GM12872 (cell line): Measurements from ENCODE around the gene PDPR.

Source experiments
- TF ChIP-seq, protein P1 (sequence below): IDR thresholded peaks from 3 replicates; pipeline ENCODE4 v1.5.1; 2011; ENCODE audit warnings: low read depth, mild to moderate bottlenecking, low read length, moderate library complexity; ENCODE audit not compliant: insufficient read depth

PDPR gene

DNA sequence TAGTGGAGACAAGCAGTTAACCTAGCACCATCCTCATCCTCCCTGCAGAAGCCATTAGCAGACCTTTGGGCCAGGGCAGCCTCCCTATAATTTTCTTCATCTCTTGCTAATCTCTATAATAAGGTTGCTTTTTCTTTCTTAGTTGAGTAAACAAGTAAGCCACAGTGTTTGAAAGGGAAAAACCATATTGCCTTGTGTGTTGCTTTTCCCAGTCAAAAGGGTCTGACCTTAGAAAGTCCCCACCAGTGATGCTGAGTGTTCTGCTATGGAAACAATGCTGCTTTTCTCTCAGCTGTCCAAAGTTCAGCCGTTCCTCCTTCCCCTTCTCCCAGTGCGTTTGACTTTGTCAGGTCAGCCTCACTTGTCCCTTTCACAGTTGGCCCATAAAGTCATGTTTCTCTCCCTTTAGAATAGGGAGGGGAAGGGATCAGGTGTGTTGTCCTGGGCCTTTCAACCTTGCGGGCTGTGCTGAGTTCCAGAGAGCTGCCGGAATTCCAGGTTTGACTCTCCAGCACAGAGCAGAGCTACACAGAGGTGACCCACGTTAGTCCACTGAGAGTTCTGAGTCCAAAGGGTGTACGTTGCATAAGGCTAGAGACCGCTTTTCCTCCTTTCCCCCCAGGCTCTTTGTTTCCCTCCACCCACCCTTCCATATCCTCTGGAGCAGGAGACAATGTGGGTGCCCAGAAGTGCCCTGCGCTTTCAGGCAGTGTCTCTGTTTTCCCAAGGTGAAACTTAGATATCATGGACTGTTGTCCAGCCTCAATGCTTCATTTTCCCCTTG is 43.5 kb downstream of the PDPR start:
- TF ChIP-seq, protein P1, sequence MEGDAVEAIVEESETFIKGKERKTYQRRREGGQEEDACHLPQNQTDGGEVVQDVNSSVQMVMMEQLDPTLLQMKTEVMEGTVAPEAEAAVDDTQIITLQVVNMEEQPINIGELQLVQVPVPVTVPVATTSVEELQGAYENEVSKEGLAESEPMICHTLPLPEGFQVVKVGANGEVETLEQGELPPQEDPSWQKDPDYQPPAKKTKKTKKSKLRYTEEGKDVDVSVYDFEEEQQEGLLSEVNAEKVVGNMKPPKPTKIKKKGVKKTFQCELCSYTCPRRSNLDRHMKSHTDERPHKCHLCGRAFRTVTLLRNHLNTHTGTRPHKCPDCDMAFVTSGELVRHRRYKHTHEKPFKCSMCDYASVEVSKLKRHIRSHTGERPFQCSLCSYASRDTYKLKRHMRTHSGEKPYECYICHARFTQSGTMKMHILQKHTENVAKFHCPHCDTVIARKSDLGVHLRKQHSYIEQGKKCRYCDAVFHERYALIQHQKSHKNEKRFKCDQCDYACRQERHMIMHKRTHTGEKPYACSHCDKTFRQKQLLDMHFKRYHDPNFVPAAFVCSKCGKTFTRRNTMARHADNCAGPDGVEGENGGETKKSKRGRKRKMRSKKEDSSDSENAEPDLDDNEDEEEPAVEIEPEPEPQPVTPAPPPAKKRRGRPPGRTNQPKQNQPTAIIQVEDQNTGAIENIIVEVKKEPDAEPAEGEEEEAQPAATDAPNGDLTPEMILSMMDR, result no peak

GRCh38 chr16:70158261-70158939 is 44.3 kb downstream of the PDPR start:
- TF ChIP-seq, protein P1, result no peak

GRCh38 chr16:70159355-70160348 is 45.5 kb downstream of the PDPR start:
- TF ChIP-seq, protein P1, result no peak

- TF ChIP-seq, protein P1, result no peak
Measured at GRCh38 chr16:70160388-70160787, 46.3 kb downstream of the PDPR start.

GRCh38 chr16:70160821-70161220 is 46.7 kb downstream of the PDPR start:
- TF ChIP-seq, protein P1, result no peak

- TF ChIP-seq, protein P1, result no peak
Measured at GRCh38 chr16:70161350-70161749, 47.2 kb downstream of the PDPR start.

DNA sequence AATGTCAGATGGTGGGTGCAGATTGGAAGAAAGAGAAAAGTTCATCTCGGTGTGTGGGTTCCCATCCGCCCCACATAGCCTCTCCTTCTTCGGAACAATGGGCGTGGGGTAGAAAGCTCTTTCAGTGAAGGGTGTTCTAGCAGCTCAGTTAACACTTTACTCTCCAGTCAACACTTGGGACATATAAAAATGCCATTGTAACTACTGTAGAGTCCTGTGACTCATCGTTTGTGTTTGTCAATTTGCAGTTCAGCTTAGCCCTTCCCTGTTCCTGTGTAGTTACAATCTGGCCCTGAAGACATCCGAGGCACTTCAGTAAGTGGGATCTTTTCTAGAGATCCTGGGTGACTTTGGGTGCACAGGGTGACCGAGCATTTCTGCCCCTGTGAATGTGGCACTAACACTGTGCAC is 47.9 kb downstream of the PDPR start:
- TF ChIP-seq, protein P1, result no peak
